DND-41 (cell line): ENCODE data around the gene PRKCSH.

Source experiments
- CTCF ChIP-seq: IDR thresholded peaks from 2 replicates; pipeline ENCODE4 v1.5.1; 2012; ENCODE audit warnings: borderline replicate concordance, low read length, moderate library complexity, mild to moderate bottlenecking; ENCODE audit not compliant: poor library complexity, severe bottlenecking; ENCODE audit errors: extremely low read depth
- EZH2 ChIP-seq: IDR thresholded peaks from 3 replicates; pipeline ENCODE4 v1.6.1; 2012; ENCODE audit warnings: borderline replicate concordance, low read depth, mild to moderate bottlenecking, moderate library complexity, low read length, inconsistent platforms; ENCODE audit not compliant: severe bottlenecking

- no peak for TF ChIP-seq CTCF
- TF ChIP-seq EZH2 = no peak
Measured at GRCh38 chr19:11451327-11451870, 16.0 kb downstream of the PRKCSH start.
